Stimulated activated naive CD8-positive, alpha-beta T cell treated with anti-CD3 and anti-CD28 coated beads, Interleukin-15, amount 100 ng/mL, for 72 hours (primary cell): Measurements from ENCODE around the gene UBC.
"Not testable (repeated sequence)": the region's sequence is repeated elsewhere in the genome, so short reads cannot be mapped to it uniquely, and the experiment has no call there.

Experiments used
- ATAC-seq: fragments of 150-1000 bp; cut with Tn5 transposase; 2 replicates; pipeline ENCODE4 v1.10.0; 2021; ENCODE audit warnings: mild to moderate bottlenecking, moderate library complexity
- DNase-seq, 2 donors: peaks; one replicate each; pipeline ENCODE4 v3.0.0; 2021 to 2022
- H3K27ac Mint-ChIP-seq, 2 donors: one replicate each; pipeline ENCODE4 v1.8.0; 2022; ENCODE audit warnings: mild to moderate bottlenecking in 2 of 2, mixed read lengths in 2 of 2, moderate library complexity in 2 of 2
- H3K27me3 Mint-ChIP-seq: one replicate; pipeline ENCODE4 v1.8.0; 2022; ENCODE audit warnings: mixed read lengths
- H3K4me1 Mint-ChIP-seq: one replicate; pipeline ENCODE4 v1.8.0; 2022; ENCODE audit warnings: mild to moderate bottlenecking, mixed read lengths
- H3K4me3 Mint-ChIP-seq, 2 donors: one replicate each; pipeline ENCODE4 v1.8.0; 2022; ENCODE audit warnings: mild to moderate bottlenecking in 2 of 2, mixed read lengths in 2 of 2, moderate library complexity in 1 of 2
- H3K9me3 Mint-ChIP-seq, 2 donors: one replicate each; pipeline ENCODE4 v1.8.0; 2022; ENCODE audit warnings: mixed read lengths in 2 of 2

Gene UBC

GRCh38 chr12:124884587-124885438, 29.6 kb downstream of the UBC start:
- Mint-ChIP-seq H3K4me1 (peaks cover 23% of the 10 kb centered on the region), H3K4me3 (peak overlapping the region in 1 of 2 donors; percentile 19), H3K9me3 (no peaks in the 10 kb centered on the region)

DNA sequence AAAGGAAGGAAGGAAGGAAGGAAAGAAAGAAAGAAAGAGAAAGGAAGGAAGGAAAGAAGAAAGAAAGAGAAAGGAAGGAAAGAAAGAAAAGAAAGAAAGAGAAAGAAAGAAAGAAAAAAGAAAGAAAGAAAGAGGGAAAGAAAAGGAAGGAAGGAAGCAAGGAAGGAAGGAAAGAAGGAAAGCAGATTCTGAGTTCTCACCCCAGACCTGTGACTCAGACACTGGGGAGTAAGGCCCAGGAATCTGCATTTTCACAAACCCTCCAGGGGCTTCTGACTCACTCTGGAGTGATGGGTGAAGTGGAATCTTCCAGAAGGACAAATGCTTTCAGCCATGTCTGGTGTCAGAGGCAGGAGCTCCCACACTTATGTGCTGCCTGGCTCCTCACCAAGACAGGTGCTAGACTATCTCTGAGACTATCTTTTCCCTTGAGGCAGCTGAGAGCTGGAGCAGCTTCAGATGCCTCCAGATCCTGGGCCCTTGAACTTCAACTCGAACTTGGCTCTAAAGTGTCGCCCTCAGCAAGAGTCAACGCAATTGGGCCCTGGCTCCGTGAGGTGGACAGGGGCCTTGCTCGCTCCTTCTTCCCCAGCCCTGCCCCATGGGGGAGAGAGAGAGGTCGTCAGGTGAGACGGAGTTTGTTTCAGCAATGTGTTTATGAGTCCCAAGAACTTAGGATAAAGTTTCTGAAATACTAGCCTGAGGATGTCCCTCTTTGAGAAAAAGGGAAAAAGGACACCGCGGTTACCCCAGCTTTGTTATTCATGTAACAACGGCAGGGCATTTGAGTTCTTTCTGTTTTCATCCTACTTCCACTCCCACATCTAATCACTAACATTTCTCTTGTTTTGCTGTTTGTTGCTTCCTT, 31.0 kb downstream of the UBC start:
- H3K27ac Mint-ChIP-seq: no peak overlapping the region
- no peaks in the 10 kb centered on the region for H3K9me3 Mint-ChIP-seq
- H3K4me1 Mint-ChIP-seq: peaks cover 23% of the 10 kb centered on the region
- no peak for DNase-seq
- H3K27me3 Mint-ChIP-seq: no peaks in the 10 kb centered on the region
- ATAC-seq: no peak
- H3K4me3 Mint-ChIP-seq: no peak overlapping the region

More at GRCh38 chr12:124884587-124885438, 29.6 kb downstream of the UBC start:
- Mint-ChIP-seq H3K27ac (peak overlapping the region in 1 of 2 donors; percentile 56), H3K27me3 (no peaks in the 10 kb centered on the region)
- ATAC-seq (no peak), DNase-seq (no peak)

DNA sequence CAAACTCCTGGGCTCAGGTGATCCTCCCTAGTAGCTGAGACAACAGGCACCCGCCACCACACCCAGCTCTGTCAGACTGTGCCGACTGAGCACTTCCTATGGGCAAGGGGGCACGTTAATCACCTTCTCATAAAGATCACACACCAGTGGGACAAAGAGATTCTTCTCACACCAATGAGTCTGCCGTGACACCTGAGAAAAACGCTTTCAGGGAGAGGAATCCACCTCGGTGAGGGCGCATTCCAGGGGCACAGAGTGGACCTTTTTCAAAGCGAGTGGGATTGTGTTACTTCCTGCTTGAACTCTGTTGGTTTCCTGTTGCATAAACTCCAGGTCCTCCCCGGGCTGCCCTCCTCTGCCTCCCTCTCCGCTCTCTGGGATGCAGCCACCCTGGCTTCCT, 33.3 kb downstream of the UBC start:
- Mint-ChIP-seq H3K4me3 (peak overlapping the region in 1 of 2 donors; percentile 61), H3K27me3 (no peaks in the 10 kb centered on the region), H3K4me1 (peaks cover 23% of the 10 kb centered on the region), H3K9me3 (no peaks in the 10 kb centered on the region), H3K27ac (peak overlapping the region; percentile 83 to 97)
- DNase-seq: no peak
- ATAC-seq: peak; percentile 48

- H3K27me3 Mint-ChIP-seq, ATAC-seq, H3K4me3 Mint-ChIP-seq, DNase-seq, H3K27ac Mint-ChIP-seq, H3K9me3 Mint-ChIP-seq: not testable (repeated sequence)
- H3K4me1 Mint-ChIP-seq: peaks cover 23% of the 10 kb centered on the region
These were observed 34.1 kb downstream of the UBC start for GRCh38 chr12:124880335-124880734.

DNA sequence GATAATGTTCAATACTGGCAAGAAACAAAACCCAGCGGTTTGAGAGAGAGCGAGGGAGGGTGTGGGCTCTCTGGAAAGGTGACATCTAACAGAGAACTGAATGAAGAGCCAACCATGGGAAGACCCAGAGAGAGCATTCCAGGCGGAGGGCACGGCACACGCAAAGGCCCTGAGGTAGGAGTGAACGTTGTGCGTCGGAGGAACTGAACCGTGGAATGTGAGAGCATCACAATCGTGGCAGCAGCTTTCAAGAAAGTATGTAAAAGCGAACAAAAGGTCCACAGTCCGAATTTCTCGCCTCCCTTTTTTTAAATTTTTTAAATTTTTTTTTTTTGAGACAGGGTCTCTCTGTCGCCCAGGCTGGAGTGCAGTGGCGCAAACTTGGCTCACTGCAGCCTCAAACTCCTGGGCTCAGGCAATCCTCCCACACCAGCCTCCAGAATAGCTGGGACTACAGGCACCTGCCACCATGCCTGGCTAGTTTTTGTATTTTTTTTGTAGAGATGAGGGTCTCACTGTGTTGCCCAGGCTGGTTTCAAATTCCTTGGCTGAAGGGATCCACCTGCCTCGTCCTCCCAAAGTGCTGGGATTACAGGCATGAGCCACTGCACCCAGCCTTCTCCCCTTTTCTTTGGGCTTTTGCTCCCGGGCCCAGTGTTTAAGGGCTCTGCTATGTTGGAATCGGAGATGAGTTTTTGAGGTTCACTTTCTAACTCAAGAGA, 35.5 kb downstream of the UBC start:
- H3K27ac Mint-ChIP-seq: no peak overlapping the region

GRCh38 chr12:124877423-124877822, 37.0 kb downstream of the UBC start:
- ATAC-seq (no peak), DNase-seq (no peak)
- H3K27ac Mint-ChIP-seq: no peak overlapping the region
- no peaks in the 10 kb centered on the region for H3K9me3 Mint-ChIP-seq
- H3K4me3 Mint-ChIP-seq: no peak overlapping the region
- peaks cover 11% of the 10 kb centered on the region for H3K27me3 Mint-ChIP-seq
- peaks cover 11% of the 10 kb centered on the region for H3K4me1 Mint-ChIP-seq

More for the DNA sequence above, 35.5 kb downstream of the UBC start:
- peaks cover 11% of the 10 kb centered on the region for H3K27me3 Mint-ChIP-seq
- H3K9me3 Mint-ChIP-seq: no peaks in the 10 kb centered on the region
- peaks cover 11% of the 10 kb centered on the region for H3K4me1 Mint-ChIP-seq
- DNase-seq: no peak
- ATAC-seq: no peak
- H3K4me3 Mint-ChIP-seq: no peak overlapping the region

DNA sequence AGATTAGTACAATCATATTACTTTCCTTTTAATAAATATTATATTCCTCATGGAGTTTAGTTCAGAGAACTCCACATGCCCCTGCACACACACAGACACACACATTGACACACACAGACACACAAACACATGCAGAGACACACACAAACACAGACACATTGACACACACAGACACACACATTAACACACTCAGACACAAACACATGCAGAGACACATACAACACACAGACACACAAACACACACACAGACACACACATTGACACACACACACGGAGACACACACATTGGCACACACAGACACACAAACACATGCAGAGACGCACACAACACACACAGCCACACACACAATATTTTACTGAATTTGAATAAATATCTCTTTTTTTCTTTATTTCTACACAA, 38.3 kb downstream of the UBC start:
- DNase-seq: no peak
- Mint-ChIP-seq H3K27ac (no peak overlapping the region), H3K4me3 (no peak overlapping the region), H3K27me3 (peaks cover 11% of the 10 kb centered on the region), H3K4me1 (peaks cover 5% of the 10 kb centered on the region), H3K9me3 (no peaks in the 10 kb centered on the region)
- ATAC-seq: no peak

DNA sequence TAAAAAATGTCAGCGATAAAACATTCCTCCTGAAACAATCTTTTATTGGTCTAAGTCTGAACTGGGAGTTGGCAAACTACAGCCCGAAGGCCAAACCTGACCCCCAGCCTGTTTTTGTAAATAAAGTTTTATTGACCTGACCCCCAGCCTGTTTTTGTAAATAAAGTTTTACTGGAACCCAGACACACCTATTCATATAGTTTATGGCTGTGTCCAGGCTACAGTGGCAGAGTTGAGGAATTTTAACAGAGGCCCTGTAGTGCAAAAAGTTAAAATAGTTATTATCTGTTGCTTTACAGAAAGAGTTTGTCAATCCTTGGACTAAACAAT, 38.7 kb downstream of the UBC start:
- no peak overlapping the region for H3K27ac Mint-ChIP-seq
- H3K9me3 Mint-ChIP-seq: no peaks in the 10 kb centered on the region
- no peak overlapping the region for H3K4me3 Mint-ChIP-seq
- peaks cover 11% of the 10 kb centered on the region for H3K27me3 Mint-ChIP-seq
- ATAC-seq (no peak), DNase-seq (no peak)
- peaks cover 1% of the 10 kb centered on the region for H3K4me1 Mint-ChIP-seq

DNA sequence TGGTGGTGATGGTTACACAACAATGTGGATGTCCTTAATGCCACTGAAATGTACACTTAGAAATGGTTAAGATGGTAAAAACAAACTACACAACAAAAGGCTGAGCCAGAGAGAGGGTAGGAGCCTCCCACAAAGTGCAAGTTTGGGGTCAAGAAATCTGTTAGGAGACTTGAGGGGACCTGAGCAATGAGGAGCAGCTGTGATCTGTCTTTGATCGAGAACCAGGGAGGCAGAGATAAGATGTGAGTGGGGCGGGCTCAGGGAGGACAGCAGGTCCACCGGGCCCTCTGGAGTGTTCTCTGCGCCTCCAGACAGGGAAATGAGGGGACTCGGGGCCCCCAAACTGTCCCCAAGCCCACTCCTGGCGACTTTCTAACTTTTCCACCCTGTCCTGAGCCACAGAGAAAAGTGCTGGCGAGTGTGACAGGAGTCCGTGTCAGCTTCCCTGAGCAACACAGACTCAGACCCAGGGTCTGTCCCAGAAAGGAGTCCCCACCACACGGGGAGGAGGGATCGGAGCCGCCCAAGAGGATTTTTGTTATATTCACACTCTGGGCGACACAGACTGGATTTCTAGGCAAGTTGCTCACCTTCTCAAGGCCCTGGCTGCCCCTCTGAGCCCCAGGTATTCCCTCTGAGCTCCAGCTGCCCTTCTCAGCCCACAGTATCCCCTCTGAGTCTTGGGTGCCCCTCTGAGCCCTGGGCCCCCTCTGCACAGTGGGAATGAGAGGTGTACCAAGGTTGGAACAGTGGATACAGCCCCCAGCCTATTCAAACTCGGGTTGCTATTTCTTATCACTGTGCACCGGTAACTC, 39.3 kb downstream of the UBC start:
- Mint-ChIP-seq H3K27me3 (peaks cover 11% of the 10 kb centered on the region), H3K27ac (no peak overlapping the region), H3K9me3 (no peaks in the 10 kb centered on the region), H3K4me3 (no peak overlapping the region), H3K4me1 (no peaks in the 10 kb centered on the region)
- ATAC-seq (no peak), DNase-seq (no peak)

DNA sequence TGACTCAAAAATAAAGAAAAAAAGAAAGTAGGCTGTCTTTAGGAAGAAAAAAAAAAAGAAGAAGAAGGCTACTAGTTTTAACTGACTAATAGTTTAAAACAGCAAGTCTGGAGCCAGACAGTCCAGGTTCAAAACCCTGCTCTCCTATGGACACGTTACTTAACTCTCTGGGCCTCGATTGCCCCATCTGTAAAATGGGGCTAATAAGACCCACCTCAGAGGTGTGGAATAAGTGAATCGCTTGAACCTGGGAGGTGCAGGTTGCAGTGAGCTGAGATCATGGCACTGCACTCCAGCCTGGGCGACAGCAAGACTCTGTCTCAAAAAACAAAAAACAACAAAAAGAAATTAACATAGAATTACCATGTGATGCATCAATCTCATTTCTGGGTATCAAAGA, 40.3 kb downstream of the UBC start:
- Mint-ChIP-seq H3K27ac (peak overlapping the region in 1 of 2 donors; percentile 57), H3K4me1 (peaks cover 3% of the 10 kb centered on the region), H3K9me3 (no peaks in the 10 kb centered on the region), H3K4me3 (no peak overlapping the region), H3K27me3 (peaks cover 16% of the 10 kb centered on the region)
- no peak for ATAC-seq
- DNase-seq: no peak

- Mint-ChIP-seq H3K27ac (no peak overlapping the region), H3K4me3 (no peak overlapping the region), H3K27me3 (peaks cover 27% of the 10 kb centered on the region), H3K9me3 (no peaks in the 10 kb centered on the region), H3K4me1 (peaks cover 11% of the 10 kb centered on the region)
- ATAC-seq (no peak), DNase-seq (no peak)
These were observed 42.3 kb downstream of the UBC start for GRCh38 chr12:124872068-124872719.

DNA sequence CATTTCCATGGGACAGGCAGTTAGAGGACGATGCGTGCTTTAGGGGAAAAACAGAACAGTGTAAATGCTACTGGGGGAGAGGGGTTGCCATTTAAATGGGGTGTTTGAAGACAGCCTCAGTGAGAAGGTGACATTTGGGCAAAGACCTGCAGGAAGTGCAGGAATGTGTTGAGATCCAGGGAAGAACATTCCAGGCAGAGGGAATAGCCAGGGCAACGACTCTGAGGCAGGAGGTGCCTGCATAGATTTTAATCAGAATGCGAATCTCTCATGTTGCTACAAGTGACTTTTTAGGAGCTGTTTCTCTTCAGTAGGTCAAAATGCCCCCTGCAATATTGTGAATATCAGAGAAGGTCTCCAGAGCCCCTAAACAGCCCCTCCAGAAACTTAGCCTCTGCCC, 43.2 kb downstream of the UBC start:
- ATAC-seq: no peak
- no peaks in the 10 kb centered on the region for H3K9me3 Mint-ChIP-seq
- H3K4me1 Mint-ChIP-seq: peaks cover 16% of the 10 kb centered on the region
- no peak overlapping the region for H3K4me3 Mint-ChIP-seq
- no peak for DNase-seq
- peaks cover 27% of the 10 kb centered on the region for H3K27me3 Mint-ChIP-seq
- no peak overlapping the region for H3K27ac Mint-ChIP-seq

DNA sequence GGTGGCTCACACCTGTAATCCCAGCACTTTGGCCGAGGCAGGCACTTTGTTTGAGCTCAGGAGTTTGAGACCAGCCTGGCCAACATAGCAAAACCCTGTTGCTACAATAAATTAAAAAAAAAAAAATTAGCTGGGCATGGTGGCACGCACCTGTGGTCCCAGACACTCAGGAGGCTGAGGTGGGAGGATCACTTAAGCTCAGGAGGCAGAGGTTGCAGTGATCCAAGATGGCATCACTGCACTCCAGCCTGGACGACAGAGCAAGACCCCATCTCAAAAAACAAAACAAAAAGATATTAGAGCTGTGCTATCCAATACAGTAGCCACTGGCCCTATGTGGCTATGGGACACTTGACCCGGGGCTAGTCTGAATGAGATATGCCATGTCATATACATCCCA, 43.9 kb downstream of the UBC start:
- Mint-ChIP-seq H3K4me1 (peaks cover 16% of the 10 kb centered on the region), H3K4me3 (no peak overlapping the region), H3K9me3 (no peaks in the 10 kb centered on the region), H3K27ac (no peak overlapping the region), H3K27me3 (peaks cover 27% of the 10 kb centered on the region)
- ATAC-seq (no peak), DNase-seq (no peak)

GRCh38 chr12:124869059-124869665, 45.3 kb downstream of the UBC start:
- Mint-ChIP-seq H3K4me3 (peak overlapping the region; percentile 1 to 5), H3K9me3 (no peaks in the 10 kb centered on the region), H3K27ac (peak overlapping the region in 1 of 2 donors; percentile 4), H3K4me1 (peaks cover 21% of the 10 kb centered on the region), H3K27me3 (peaks cover 16% of the 10 kb centered on the region)
- DNase-seq (no peak), ATAC-seq (no peak)
